ENCODE measurements around the gene TIMM44.
"Not testable (repeated sequence)": the region's sequence is repeated elsewhere in the genome, so short reads cannot be mapped to it uniquely, and the experiment has no call there.

The TIMM44 gene

DNA sequence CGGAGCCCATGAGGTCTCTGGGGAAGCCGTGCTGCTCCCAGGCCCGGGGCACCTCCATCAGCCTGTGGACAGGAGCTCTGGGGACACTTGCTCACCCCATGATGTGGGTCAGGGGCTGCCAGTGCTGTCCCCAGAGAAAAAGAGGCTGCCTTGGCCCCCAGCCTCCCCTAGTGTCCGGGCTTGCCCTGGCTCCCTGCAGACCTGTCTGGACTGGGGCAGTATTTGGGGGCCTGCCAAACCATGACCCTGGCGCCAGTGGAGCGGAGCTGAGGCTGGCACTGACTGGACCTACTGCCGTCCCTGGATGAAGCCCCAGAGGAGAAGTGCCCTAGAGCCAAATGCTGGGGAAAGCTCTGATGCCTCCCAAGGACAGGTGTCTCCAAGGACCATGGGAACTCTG, 31.6 kb upstream of the TIMM44 start:
- no peak for DNase-seq

DNA sequence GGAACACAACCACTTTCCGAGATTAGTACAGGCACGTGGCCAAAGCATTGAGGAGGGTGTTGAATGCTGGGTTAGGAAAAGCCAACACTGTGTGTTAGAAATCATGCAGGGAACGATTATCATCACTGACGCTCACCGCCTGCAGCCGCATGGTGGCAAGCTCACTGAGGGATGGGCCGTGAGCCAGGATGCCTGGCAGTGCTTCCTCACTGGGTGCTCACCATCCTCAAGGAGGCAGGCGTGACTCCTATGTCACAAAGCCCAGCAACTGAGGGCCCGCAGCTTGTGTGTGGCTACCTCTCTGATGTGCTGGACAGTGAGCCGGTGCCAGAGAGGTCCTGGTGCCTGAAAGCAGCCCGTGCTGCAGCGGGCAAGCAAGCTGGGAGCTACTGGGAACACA, 30.4 kb upstream of the TIMM44 start:
- DNase-seq = no peak

DNA sequence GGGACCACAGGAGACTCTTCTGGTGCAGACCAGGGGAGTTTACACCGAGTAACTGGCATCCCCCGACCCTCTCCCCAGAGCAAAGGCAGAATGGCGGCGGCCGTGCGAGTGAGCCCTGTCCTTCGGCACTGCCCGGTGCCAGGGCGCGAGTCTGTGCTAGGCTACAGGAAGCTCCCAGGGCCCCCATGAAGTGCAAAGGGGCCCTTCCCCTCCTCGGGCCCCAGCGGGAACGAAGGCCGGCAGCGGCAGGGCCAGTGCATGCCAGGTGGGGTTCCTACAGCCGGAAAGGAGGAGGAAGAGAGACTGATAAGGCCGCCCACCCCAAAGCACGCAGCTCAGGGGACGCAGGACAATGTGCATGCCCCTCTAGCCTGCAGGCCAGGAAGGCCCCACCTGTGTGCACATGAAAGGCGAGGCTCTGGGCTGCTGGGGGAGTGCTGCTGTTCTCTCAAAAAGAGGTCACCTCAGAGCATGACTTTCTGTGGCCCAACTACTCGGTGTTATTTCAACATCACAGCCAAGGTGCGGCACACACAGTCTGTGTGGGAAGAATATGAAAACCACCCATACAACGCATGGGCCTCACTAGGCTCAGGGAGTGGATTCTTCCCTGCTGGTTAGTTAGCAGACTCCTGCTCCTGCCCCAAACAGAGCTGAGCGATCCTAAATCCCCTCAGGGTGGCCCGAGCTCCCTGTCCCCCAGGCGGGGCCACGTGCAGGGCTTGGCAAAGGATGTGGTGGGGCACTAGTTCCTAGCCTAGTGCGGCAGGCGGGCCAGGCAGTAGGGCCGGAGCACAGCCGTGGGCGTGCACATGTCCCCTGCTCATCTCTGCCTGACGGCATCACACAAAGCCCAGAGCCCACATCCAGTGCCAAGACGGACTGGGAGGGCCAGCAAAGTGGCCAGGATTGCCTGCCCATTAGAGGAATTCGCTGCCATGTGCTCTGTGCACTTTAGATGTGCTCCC, 28.4 kb upstream of the TIMM44 start:
- no peak for DNase-seq

DNA sequence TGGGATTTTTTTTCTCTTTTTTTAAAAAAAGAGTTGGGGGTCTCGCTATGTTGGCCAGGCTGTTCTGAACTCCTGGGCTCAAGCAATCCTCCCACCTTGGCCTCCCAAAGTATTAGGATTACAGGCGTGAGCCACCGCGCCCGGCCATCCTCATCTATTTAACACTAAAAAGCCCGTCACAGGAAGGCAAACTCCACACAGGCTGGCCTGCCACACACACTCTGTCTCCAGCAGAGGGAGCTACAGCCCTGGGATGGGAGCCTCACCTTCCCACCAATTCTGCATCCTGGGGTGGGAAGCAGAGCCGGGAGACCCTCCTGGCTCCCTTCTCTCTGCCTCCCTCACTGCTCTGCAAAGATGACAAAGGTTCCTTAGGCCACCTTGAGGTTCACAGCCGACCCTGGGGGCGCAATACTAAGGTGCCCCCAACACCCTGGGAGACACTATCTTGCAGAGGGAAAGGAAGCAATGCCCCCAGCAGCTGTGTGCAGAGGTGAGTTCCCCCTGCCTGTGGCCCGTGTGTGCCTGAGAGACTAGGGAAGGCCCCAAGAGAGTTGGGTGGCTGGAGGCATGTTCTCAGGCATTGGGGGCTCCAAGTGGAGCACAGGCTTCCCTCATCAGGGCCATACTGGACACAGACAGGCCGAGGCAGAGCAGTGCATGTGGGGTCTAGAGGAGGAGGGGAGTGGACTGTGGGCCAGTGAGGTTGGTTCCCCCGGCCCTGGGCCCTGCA, 27.4 kb upstream of the TIMM44 start:
- no peak for DNase-seq

DNA sequence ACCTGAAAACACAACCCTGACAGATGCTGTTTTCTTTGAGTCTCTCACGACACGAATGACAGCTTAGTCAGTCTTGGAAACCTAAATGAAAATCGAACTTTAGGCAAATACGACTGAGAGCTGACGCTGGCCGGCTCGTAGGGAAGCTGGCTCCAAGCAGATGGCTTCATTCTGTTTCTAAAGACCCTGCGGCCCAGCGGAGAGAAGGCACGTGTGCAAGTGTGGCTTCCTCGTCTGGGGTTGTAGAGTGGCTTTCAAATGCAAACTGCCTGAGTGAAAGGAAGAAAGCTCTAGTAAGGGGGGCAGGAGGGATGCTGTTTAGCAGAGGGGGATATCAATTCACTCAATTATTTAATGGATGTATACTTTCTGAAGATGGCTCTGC, 26.1 kb upstream of the TIMM44 start:
- no peak for DNase-seq

DNA sequence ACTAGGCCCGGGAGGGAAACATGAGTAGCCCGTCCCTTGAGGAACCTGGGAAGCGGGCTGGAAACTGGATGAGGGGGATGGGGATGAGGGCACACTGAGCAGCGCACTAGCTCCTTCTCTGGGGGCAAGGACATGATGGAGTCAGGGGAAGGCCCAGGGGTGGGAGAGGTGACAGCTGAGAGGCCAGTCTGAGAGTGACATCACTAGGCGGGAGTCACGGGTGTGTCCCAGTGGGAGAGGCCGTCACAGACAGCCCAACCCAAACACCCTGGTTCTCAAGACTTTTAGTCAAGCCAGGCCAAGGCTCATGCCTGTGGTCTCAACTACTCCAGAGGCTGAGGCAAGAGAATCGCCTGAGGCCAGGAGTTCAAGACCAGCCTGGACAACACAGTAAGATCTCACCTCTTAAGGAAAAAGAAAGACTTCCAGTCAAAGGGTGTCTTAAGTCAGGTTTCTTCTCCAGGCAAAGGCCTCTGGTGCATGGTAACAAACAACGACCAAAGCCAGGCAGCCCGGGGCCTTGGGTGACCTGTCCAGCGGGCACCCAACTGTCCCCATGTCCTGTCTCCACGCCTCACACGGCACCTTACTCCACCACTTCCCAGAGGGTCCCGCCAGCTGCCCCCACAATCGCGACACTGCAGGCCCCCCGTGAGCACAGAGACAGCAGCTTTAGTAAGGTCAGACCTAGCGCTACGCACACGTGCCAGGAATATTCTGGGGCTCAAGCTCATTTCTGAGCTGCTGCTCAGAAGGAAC, 25.5 kb upstream of the TIMM44 start:
- DNase-seq = no peak

DNA sequence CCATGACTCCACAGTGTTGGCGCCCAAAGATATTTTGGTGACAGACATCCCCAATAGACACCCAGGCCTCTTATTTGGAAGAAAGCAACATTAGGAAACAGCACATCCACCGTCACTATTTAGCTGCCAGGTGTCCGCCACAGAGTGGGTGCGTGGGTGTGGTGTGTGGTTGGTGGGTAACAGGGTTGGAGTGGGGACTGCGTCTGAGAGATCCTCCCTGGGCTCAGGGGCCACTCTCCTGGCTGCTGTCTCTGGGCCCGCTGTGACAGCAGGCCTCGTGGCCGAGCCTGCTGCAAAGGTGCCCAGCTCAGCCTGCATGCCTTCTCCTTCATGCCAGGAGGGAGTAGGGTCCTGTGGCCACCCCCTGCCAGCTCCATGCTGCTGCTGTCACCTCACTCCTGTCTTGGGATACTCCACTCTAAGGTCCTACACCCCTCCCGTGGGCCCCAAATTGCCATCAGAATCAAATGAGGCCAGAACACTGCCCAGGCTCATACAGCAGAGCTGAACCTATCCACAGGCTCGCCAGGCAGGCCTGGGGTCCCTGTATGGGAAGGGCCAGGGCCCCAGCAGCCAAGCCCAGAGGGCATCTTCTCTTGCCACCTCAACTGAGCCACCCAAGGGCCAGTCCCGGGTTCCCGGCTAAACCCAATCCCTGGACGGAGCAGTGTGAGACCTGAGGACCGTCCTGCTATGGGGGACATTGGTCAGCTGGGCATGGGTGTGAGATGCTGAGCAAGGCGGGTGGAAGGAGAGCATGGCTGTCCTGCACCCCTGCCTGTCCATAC, 24.7 kb upstream of the TIMM44 start:
- no peak for DNase-seq

DNA sequence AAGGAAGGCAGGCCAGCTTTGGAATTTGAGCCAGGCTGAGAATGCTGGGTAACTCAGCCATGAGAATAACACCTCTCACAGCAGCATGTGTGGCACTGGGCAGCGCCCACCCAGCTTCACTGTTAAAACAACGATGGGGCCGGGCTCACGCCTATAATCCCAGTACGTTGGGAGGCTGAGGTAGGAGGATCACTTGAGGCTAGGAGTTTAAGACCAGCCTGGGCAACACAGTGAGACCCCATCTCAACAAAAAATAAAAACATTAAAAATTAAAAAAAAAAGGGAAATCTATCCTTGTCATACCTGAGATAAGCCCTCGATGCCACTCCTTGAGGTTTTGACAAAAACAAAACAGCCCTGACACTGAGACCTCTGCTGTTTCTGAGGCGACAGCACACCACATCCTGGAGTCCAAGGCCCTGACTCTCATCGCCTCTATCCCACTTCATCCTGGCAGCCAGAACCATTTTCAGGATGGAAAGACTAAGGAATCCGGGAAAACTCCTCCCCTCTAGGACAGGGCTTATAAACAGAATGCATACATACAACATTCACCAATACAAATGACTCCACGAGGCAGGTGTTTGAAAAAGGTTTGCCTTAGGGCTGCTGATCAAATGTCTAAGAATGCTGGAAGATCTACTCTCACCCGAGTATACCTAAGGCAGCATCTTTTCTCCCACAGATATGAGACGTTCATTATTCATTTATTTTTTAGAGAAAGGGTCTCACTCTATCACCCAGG, 22.6 kb upstream of the TIMM44 start:
- DNase-seq = no peak

DNA sequence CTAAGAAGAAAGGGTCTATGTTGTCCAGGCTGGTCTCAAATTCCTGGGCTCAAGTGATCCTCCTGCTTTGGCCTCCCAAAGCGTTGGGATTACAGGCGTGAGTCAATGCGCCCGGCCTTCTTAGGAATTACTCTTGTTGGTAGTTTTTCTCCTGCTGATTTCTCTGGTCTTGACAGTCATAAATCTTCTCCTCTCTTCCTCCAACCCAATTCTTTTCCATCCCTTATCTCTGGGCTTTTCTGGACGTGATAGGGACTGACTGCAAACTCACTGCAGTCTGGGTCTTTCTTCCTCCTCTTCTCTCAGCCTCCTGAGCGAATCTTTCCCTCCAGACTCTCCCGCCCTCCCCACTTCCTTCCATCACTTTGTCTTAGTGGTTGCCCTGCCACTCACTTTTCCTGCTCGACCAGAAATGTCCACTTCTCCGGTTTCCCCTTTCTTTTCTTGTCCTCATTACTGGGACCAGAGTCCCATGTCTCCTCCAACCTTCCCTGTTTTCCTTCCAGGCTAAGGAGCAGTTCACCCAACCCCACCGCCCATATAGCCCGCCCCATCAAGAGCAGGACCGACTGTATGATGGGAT, 21.9 kb upstream of the TIMM44 start:
- no peak for DNase-seq

DNA sequence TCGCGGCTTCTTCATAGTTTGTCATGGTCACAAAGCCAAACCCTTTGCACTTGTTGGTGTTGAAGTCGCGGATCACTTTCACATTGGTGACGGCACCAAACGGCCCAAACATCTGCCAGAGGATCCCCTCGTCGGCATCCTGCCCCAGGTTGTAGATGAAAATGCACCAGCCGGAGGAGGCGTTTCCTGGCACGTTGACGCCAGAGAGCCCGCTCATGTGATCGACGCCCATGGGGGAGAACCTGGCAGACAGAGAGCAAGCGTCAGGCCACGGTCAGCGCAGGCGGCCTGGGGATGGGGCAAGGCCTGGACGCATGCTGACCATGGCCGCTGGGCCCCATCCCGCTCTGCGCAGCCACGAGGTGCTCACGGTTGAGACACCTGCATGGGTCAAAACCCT, 20.1 kb upstream of the TIMM44 start:
- no peak for DNase-seq

DNA sequence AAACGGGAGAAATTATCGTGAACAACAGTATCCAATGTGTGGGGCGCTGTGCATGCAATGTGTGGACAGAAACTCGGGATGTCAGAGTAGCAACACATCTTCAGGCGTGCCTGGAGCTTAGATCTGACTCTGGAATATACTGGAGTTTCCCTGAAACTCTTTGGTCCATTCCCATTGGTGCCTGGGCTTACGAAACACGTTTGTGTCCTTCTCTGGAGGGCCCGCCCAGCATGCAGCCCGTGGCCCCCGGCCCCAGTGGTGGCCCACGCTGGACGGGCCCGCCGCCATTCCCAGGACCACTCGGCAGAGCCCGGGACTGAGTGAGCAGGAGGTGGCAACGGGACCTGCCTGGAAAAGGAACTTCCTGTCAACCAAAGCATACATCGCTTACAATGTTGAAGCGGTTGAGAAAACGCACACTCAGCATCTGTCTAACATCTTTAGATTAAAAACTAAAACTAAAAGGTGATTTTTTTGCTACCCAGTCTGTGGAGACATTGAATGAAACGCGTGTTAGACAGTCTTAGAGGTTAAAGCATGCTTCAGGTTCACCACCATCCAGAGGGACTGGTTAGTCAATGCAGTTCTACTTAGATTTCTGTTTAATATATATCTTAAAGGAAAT, 19.3 kb upstream of the TIMM44 start:
- DNase-seq = no peak

DNA sequence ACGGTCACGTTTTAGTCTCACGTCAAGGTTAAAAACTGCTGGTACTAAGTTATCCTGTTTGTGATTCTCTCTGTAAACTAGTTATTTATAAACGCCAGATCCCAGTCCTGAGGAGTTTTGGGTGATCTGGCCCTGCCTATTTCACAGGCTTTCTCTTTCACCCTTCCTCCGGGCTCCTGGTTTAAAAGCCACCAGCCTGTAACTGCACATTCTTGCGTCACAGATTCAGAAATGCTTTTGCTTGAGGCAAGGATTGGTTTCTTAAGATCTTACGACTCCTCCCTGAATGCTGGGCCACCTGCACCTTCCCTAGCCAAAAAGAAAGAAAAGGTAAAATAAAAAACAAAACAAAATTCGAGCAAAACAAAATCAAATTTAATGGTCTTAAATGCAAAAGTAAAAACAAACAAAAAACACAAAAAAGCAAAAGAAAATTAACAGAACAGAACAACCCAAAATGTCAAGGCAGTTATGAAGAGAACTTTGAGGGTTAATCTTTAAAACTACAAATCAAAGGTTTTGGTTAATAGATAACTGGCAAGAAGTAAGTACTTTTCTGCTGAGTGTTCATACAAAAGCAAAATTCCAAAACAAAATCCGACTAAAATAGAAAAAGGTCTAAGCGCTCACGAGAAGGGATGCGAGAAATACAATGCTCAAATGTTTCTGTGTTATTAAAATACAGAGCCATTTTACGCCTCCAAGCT, 18.6 kb upstream of the TIMM44 start:
- DNase-seq = no peak

DNA sequence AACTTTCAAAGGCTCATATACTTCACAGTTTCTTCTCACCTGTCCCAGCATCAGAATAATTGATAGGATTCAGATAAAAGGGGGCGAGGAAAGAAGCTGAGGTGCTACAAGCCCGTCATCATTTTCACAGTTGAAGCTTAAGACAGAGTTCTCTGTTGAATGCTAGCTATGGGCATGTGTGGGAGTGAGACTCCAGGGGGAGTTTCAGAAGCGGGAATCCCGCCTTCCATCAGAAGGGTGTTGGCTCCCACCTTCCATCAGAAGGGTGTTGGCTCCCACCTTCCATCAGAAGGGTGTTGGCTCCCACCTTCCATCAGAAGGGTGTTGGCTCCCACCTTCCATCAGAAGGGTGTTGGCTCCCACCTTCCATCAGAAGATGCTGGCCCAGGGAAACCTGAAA, 17.6 kb upstream of the TIMM44 start:
- DNase-seq = not testable (repeated sequence)

DNA sequence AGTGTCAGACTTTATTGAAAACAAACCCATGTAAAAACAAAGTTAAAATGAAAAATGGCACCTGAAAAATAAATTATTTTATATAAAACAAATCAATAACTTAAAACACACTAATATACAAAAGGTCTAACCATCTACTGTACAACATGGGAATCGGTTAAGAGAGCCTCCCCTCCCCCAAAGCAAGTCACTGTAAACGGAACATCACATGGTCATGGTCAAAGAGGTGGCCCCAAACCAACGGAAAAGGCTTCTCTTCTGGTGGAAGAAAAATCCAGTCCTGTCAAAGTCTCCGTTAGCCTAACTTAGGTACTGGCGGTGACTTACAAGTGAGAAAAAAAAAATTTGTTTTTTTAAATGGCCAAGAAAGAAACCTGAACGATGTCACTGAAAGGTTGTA, 15.7 kb upstream of the TIMM44 start:
- DNase-seq = no peak

DNA sequence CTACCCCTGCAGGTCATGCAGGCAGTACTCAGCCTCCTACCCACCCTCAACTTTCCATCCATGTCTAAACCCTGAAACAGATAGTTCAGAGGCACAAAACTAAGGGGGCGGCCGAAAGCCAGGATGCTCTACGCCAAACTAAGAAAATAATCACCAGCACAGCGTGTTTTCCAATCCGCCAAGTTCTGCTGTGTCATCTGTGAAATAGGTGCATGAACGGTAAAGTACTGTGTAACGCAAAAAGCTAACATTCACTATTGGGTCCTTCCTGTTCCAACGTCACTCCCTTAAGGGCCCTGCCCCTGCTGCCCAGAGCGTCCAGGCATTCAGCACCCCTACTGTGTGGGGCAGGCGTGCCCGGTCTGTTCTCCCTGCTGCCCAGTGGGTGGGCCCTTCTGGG, 12.2 kb upstream of the TIMM44 start:
- DNase-seq = no peak

DNA sequence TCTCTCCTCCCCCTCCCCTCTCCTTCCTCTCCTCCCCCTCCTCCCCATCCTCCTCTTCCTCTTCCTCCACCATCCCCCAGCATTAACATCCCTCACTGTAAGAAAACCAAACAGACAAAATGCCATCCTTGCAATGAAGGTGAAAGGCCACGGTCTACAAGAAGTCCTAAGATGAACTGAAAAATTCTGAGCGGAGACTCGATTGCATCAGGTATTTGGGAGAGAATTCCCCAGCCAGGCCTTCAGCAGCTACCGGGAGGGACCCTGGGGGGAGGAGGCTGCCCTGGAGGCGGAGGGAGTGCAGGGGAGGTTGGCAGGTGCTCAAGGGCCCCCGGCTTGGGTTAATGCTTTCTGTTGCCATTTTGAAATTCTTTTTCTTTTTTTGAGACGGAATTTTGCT, 10.1 kb upstream of the TIMM44 start:
- DNase-seq = no peak

DNA sequence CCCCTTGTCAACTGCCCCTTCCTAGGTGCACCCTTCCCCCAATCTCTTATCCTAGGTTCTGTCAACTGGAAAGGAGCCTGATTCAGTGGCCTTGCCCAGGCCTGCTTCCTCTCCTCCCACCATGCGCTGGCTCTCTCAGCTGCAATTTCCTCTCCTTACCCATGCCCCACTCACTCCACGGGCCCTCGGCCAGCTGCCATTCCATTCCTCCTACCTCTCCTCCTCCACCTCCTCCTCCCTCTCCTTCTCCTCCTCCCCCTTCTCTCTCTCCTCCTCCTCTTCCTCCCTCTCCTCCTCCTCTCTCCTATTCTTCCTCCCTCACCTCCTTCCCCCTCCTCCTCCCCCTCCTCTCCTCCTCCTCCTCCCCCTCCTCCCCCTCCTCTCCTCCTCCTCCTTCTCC, 9.6 kb upstream of the TIMM44 start:
- no peak for DNase-seq

DNA sequence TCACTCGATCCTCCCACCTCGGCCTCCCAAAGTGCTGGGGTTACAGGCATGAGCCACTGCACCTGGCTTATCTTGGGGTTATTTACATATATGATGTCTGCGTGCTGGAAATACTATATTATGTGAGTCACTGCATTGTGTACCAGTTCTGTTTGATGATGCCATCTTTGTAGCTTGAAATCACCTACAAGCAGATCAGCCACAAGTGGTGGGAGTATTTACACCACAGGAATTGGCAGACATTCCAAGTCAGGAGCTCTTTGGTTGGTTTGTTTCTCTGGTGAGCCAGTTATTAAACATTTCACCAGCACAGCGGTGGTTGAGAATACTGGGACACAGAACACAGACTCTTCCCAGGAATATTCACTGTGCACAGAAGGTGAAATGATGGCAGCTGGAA, 4.5 kb upstream of the TIMM44 start:
- no peak for DNase-seq

DNA sequence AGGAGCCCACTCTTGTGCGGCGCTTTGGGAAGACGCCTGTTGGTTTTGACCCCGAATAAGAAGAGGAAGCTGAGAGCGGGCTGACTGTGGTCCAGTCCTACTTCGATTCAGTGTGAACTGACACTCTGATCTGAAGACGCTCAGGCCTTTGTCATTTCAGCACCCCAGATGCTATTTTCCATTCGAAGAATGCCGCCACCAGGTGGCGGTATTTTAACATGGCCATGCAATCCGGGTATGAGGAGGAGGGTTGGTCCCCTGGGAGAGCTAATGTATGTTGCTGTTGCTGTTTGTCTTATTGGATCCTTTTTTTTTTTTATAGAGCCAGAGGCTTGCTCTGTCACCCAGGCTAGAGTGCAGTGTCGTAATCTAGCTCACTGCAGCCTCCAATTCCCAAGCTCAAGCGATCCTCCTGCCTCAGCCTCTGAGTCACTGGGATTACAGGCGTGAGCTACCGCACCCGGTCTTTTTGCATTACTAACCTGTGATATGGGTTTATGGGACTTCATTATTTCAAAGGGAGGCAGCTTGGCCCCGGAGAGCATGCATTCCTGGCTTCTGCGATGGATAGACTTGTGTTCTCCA, 803 bp upstream of the TIMM44 start:
- peak; percentile 83 for DNase-seq

DNA sequence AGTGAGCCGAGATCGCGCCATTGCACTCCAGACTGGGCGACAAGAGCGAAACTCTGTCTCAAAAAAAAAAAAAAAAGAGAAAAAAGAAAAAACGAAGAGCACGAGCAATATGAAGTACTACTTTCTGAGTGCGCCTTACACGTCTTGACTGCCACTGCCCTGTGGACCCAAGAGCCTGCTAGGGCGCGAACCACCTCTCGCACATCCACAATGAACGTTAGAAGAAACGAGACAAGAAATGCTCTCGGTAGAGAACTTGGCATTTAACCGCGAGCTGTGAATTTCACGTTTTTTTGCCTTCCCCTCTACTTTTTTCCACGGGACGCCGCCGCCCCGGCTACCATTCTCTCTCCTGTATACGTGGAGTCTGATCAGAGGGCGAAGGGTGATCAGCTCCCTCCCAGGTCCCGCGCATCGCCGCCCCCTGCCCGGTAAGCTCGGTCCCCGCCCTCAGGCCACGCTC, 454 bp downstream of the TIMM44 start:
- DNase-seq = no peak

All from activated CD4-positive, CD25-positive, alpha-beta regulatory T cell treated with anti-CD3 and anti-CD28 coated beads, Interleukin-2, amount 50 U/mL, for 72 hours (primary cell).